HS-5 (cell line): ENCODE results near the gene INSR.

Experiments used
- DNase-seq: peaks from one replicate; pipeline ENCODE4 v3.0.0-alpha.2; 2012; ENCODE audit warnings: low read depth

The INSR gene

GRCh38 chr19:7140137-7140536 lies 154.1 kb downstream of the INSR start:
- DNase-seq, result no peak

- DNase-seq, result no peak
Observed at GRCh38 chr19:7139095-7139494, 155.1 kb downstream of the INSR start.

- DNase-seq, result no peak
Observed at GRCh38 chr19:7138402-7138801, 155.8 kb downstream of the INSR start.

GRCh38 chr19:7137120-7137519 lies 157.1 kb downstream of the INSR start:
- no peak for DNase-seq

- DNase-seq, result no peak
Observed at GRCh38 chr19:7132054-7132453, 162.2 kb downstream of the INSR start.

GRCh38 chr19:7130043-7130442 lies 164.2 kb downstream of the INSR start:
- DNase-seq, result no peak

- no peak for DNase-seq
Observed at GRCh38 chr19:7126132-7126531, 168.1 kb downstream of the INSR start.

- no peak for DNase-seq
Observed at GRCh38 chr19:7125221-7125620, 169.0 kb downstream of the INSR start.

- no peak for DNase-seq
Observed at GRCh38 chr19:7124782-7125181, 169.4 kb downstream of the INSR start.

GRCh38 chr19:7122701-7123100 lies 171.5 kb downstream of the INSR start:
- DNase-seq, result no peak

GRCh38 chr19:7120499-7120898 lies 173.7 kb downstream of the INSR start:
- DNase-seq, result no peak

GRCh38 chr19:7119582-7119981 lies 174.6 kb downstream of the INSR start:
- DNase-seq, result no peak

- no peak for DNase-seq
Observed at GRCh38 chr19:7117248-7117647, 177.0 kb downstream of the INSR start.

- no peak for DNase-seq
Observed at GRCh38 chr19:7115721-7116120, 178.5 kb downstream of the INSR start.

GRCh38 chr19:7113233-7113632 lies 181.0 kb downstream of the INSR start:
- no peak for DNase-seq

GRCh38 chr19:7112675-7113074 lies 181.5 kb downstream of the INSR start:
- no peak for DNase-seq

GRCh38 chr19:7109678-7110289 lies 184.4 kb downstream of the INSR start:
- DNase-seq, result no peak

- no peak for DNase-seq
Observed at GRCh38 chr19:7106711-7107657, 187.2 kb downstream of the INSR start.

- no peak for DNase-seq
Observed at GRCh38 chr19:7104747-7105447, 189.3 kb downstream of the INSR start.

- DNase-seq, result no peak
Observed at GRCh38 chr19:7101498-7102253, 192.5 kb downstream of the INSR start.

GRCh38 chr19:7099597-7099921 lies 194.7 kb downstream of the INSR start:
- DNase-seq, result no peak
